HEK293 (cell line): ENCODE data around the gene MIF4GD.
A peak's percentile ranks its signal among the peaks of the same experiment; 100 is the strongest.
"Not testable (repeated sequence)": the region's sequence is repeated elsewhere in the genome, so short reads cannot be mapped to it uniquely, and the experiment has no call there.

Experiments used
- CTCF ChIA-PET: fragments of 350-600 bp; formaldehyde crosslinking; extraction: SDS; loops from one replicate; lab custom pipeline; 2021; ENCODE audit warnings: antibody characterized with exemption; lab: Yijun Ruan, JAX
- POLR2A ChIA-PET: fragments of 300-600 bp; formaldehyde crosslinking; extraction: SDS; loops from one replicate; lab custom pipeline; 2020; ENCODE audit warnings: antibody characterized with exemption, inconsistent platforms; lab: Yijun Ruan, JAX
- H3K27ac ChIP-seq: fragments of 200-500 bp; sonication (Bioruptor generic); 2 replicates; pipeline ENCODE4 v1.5.1; 2014; ENCODE audit warnings: low read depth, low read length, control low read depth, inconsistent platforms; ENCODE audit errors: extremely low read depth
- H3K36me3 ChIP-seq, 2 experiments: fragments of 200-500 bp in 1 of 2; sonication (Bioruptor generic) in 1 of 2; 1 replicate in 1 of 2; 2 replicates in 1 of 2; pipeline ENCODE4 v1.5.1; 2014 to 2017; ENCODE audit warnings: inconsistent platforms in 2 of 2, low read length in 2 of 2; ENCODE audit not compliant: control insufficient read depth in 2 of 2, insufficient read depth in 1 of 2
- H3K4me1 ChIP-seq: fragments of 200-500 bp; sonication (Bioruptor generic); 2 replicates; pipeline ENCODE4 v1.5.1; 2014; ENCODE audit warnings: mild to moderate bottlenecking, low read length, inconsistent platforms; ENCODE audit not compliant: control insufficient read depth, insufficient read depth
- H3K4me3 ChIP-seq: 2 replicates; pipeline ENCODE4 v1.5.1; 2011; ENCODE audit warnings: low read depth, mild to moderate bottlenecking, control low read depth, low read length, moderate library complexity
- H3K9me3 ChIP-seq: fragments of 200-500 bp; sonication (Bioruptor generic); 2 replicates; pipeline ENCODE4 v1.5.1; 2014; ENCODE audit warnings: low read depth, low read length, inconsistent platforms; ENCODE audit not compliant: control insufficient read depth, insufficient read depth
- IKZF3 ChIP-seq: fragments of 450-650 bp; IDR thresholded peaks from 2 replicates; pipeline ENCODE4 v1.5.0; 2018; ENCODE audit warnings: missing biosample characterization, mild to moderate bottlenecking, missing genetic modification characterization, moderate library complexity
- PATZ1 ChIP-seq: fragments of 450-650 bp; formaldehyde crosslinking; IDR thresholded peaks from 2 replicates; pipeline ENCODE4 v1.5.1; 2016; ENCODE audit warnings: missing biosample characterization, missing genetic modification characterization
- PRDM10 ChIP-seq: fragments of 450-650 bp; formaldehyde crosslinking; IDR thresholded peaks from 2 replicates; pipeline ENCODE4 v1.5.1; 2016; ENCODE audit warnings: missing biosample characterization, missing genetic modification characterization
- YY1 ChIP-seq: fragments of 450-650 bp; formaldehyde crosslinking; IDR thresholded peaks from 2 replicates; pipeline ENCODE4 v1.5.1; 2018; ENCODE audit warnings: missing biosample characterization, missing genetic modification characterization
- ZBTB11 ChIP-seq: fragments of 450-650 bp; formaldehyde crosslinking; conservative IDR thresholded peaks from 2 replicates; pipeline ENCODE4 v1.5.1; 2016; ENCODE audit warnings: low read depth, missing biosample characterization, missing genetic modification characterization
- ZEB2 ChIP-seq: fragments of 450-650 bp; formaldehyde crosslinking; IDR thresholded peaks from 2 replicates; pipeline ENCODE4 v1.5.1; 2016; ENCODE audit warnings: missing biosample characterization, missing genetic modification characterization
- ZFP37 ChIP-seq: fragments of 450-650 bp; formaldehyde crosslinking; IDR thresholded peaks from 2 replicates; pipeline ENCODE4 v1.5.1; 2016; ENCODE audit warnings: missing biosample characterization, missing genetic modification characterization
- ZNF112 ChIP-seq: fragments of 450-650 bp; formaldehyde crosslinking; IDR thresholded peaks from 2 replicates; pipeline ENCODE4 v1.5.0; 2017; ENCODE audit warnings: missing biosample characterization, missing genetic modification characterization
- ZNF121 ChIP-seq: fragments of 450-650 bp; formaldehyde crosslinking; IDR thresholded peaks from 2 replicates; pipeline ENCODE4 v1.5.1; 2016; ENCODE audit warnings: missing biosample characterization, missing genetic modification characterization
- ZNF155 ChIP-seq: fragments of 450-650 bp; formaldehyde crosslinking; IDR thresholded peaks from 2 replicates; pipeline ENCODE4 v1.5.1; 2016; ENCODE audit warnings: missing biosample characterization, missing genetic modification characterization
- ZNF211 ChIP-seq: fragments of 450-650 bp; formaldehyde crosslinking; IDR thresholded peaks from 2 replicates; pipeline ENCODE4 v1.5.1; 2016; ENCODE audit warnings: low read depth, missing biosample characterization, missing genetic modification characterization
- ZNF24 ChIP-seq: fragments of 450-650 bp; formaldehyde crosslinking; IDR thresholded peaks from 2 replicates; pipeline ENCODE4 v1.5.1; 2016; ENCODE audit warnings: missing biosample characterization, missing genetic modification characterization
- ZNF302 ChIP-seq: fragments of 450-650 bp; formaldehyde crosslinking; IDR thresholded peaks from 2 replicates; pipeline ENCODE4 v1.5.1; 2016; ENCODE audit warnings: missing biosample characterization, missing genetic modification characterization, low read depth
- ZNF324 ChIP-seq: fragments of 450-650 bp; formaldehyde crosslinking; IDR thresholded peaks from 2 replicates; pipeline ENCODE4 v1.5.1; 2016; ENCODE audit warnings: missing biosample characterization, missing genetic modification characterization
- ZNF366 ChIP-seq: fragments of 450-650 bp; formaldehyde crosslinking; conservative IDR thresholded peaks from 2 replicates; pipeline ENCODE4 v1.5.1; 2016; ENCODE audit warnings: missing biosample characterization, missing genetic modification characterization
- ZNF514 ChIP-seq: fragments of 450-650 bp; formaldehyde crosslinking; IDR thresholded peaks from 2 replicates; pipeline ENCODE4 v1.5.1; 2016; ENCODE audit warnings: missing biosample characterization, missing genetic modification characterization
- ZNF610 ChIP-seq: fragments of 450-650 bp; formaldehyde crosslinking; IDR thresholded peaks from 2 replicates; pipeline ENCODE4 v1.5.1; 2016; ENCODE audit warnings: missing biosample characterization, missing genetic modification characterization, borderline replicate concordance
- ZNF660 ChIP-seq: fragments of 450-650 bp; IDR thresholded peaks from 2 replicates; pipeline ENCODE4 v1.5.1; 2018; ENCODE audit warnings: missing biosample characterization, mild to moderate bottlenecking, missing genetic modification characterization
- ZNF677 ChIP-seq: fragments of 450-650 bp; IDR thresholded peaks from 2 replicates; pipeline ENCODE4 v1.5.0; 2018; ENCODE audit warnings: missing biosample characterization, mild to moderate bottlenecking, missing genetic modification characterization, moderate library complexity
- ZNF701 ChIP-seq: fragments of 450-650 bp; formaldehyde crosslinking; IDR thresholded peaks from 2 replicates; pipeline ENCODE4 v1.5.1; 2016; ENCODE audit warnings: missing biosample characterization, missing genetic modification characterization
- ZNF785 ChIP-seq: fragments of 450-650 bp; formaldehyde crosslinking; IDR thresholded peaks from 2 replicates; pipeline ENCODE4 v1.5.1; 2016; ENCODE audit warnings: missing biosample characterization, missing genetic modification characterization
- ZNF791 ChIP-seq: fragments of 450-650 bp; formaldehyde crosslinking; IDR thresholded peaks from 2 replicates; pipeline ENCODE4 v1.5.1; 2016; ENCODE audit warnings: missing biosample characterization, missing genetic modification characterization
- ZNF843 ChIP-seq: fragments of 450-650 bp; formaldehyde crosslinking; IDR thresholded peaks from 2 replicates; pipeline ENCODE4 v1.5.1; 2016; ENCODE audit warnings: missing biosample characterization, missing genetic modification characterization
- ZSCAN23 ChIP-seq: fragments of 450-650 bp; formaldehyde crosslinking; IDR thresholded peaks from 2 replicates; pipeline ENCODE4 v1.5.1; 2016; ENCODE audit warnings: missing biosample characterization, missing genetic modification characterization

MIF4GD gene

GRCh38 chr17:75292810-75293448 lies 21.9 kb upstream of the MIF4GD start:
- H3K4me1 ChIP-seq: not testable (repeated sequence)

GRCh38 chr17:75289832-75290337 lies 18.9 kb upstream of the MIF4GD start:
- ChIA-PET POLR2A (interaction anchor here (0.6 to 2.7 kb wide), 53 partner anchors 8 to 566 kb away, joined by 3 to 111 read pairs (median 5); partner anchors contain the start of genes ARMC7, FDXR, GGA3 and GRB2), CTCF (interaction anchor here (0.6 to 2.2 kb wide), 16 partner anchors 8 to 312 kb away, joined by 3 to 22 read pairs (median 5); partner anchors contain the start of genes MIF4GD and MRPS7)
- H3K4me1 ChIP-seq: peaks cover 4% of the 10 kb centered on the region; the same call in 1 of the 2 replicates
- H3K27ac ChIP-seq: peak overlapping the region; percentile 37; the same call in 1 of the 2 replicates
- no peaks in the 10 kb centered on the region for H3K9me3 ChIP-seq
- TF ChIP-seq YY1 (tag by site-specific recombination) (0 out of 2 replicates have a peak, but pooled peaks have one; percentile 9), ZNF112 (tag by site-specific recombination) (no peak), ZNF302 (tag by site-specific recombination) (no peak), IKZF3 (peak; percentile 58; the same call in 1 of the 2 replicates), ZFP37 (no peak), ZEB2 (tag by site-specific recombination) (no peak), ZNF514 (no peak), PATZ1 (tag by site-specific recombination) (peak; percentile 23; the same call in 1 of the 2 replicates), ZNF701 (no peak), PRDM10 (tag by site-specific recombination) (peak; percentile 35; the same call in 1 of the 2 replicates), ZNF660 (0 out of 2 replicates have a peak, but pooled peaks have one; percentile 18), ZSCAN23 (tag by site-specific recombination) (no peak), ZBTB11 (tag by site-specific recombination) (peak; percentile 54), ZNF843 (no peak), ZNF677 (tag by site-specific recombination) (no peak), ZNF211 (tag by site-specific recombination) (no peak), ZNF366 (tag by site-specific recombination) (0 out of 2 replicates have a peak, but pooled peaks have one; percentile 37), ZNF785 (tag by site-specific recombination) (no peak), ZNF155 (tag by site-specific recombination) (no peak), ZNF610 (tag by site-specific recombination) (no peak), ZNF791 (tag by site-specific recombination) (no peak), ZNF24 (0 out of 2 replicates have a peak, but pooled peaks have one; percentile 37), ZNF324 (tag by site-specific recombination) (no peak)
- TF ChIP-seq, all 188 proteins: peak for 8
- Histone ChIP-seq H3K4me3 (peak overlapping the region; percentile 48), H3K36me3 (peaks cover 10 to 18% of the 10 kb centered on the region in 2 experiments)

More at GRCh38 chr17:75292810-75293448, 21.9 kb upstream of the MIF4GD start:
- CTCF ChIA-PET: interaction anchor here (0.6 to 1.3 kb wide), 3 partner anchors 21 to 219 kb away, joined by 3 to 4 read pairs (median 3); no protein-coding TSS in a partner anchor
- peak; percentile 68; the same call in 1 of the 2 replicates for TF ChIP-seq ZNF121 (tag by site-specific recombination)
- not testable (repeated sequence) for H3K36me3 ChIP-seq, H3K27ac ChIP-seq, H3K4me3 ChIP-seq, H3K9me3 ChIP-seq
- POLR2A ChIA-PET: interaction anchor here (1.1 kb wide), 1 partner anchor 233 kb away, joined by 4 read pairs; the partner anchor contains the start of gene LLGL2
